Activated CD4-positive, CD25-positive, alpha-beta regulatory T cell treated with anti-CD3 and anti-CD28 coated beads, Interleukin-2, amount 50 U/mL, for 72 hours (primary cell): ENCODE results near the gene OTUB2.

ENCODE experiments used
- DNase-seq: peaks from one replicate; pipeline ENCODE4 v3.0.0; 2021

Gene OTUB2

GRCh38 chr14:94026173-94026888 lies at the start of gene OTUB2:
Gene OTUB2 (plus strand): TSS chr14:94026340. CDS start chr14:94026538, 198 bp downstream.
- peak; percentile 90 for DNase-seq

GRCh38 chr14:93976477-93977057 lies 49.6 kb upstream of the OTUB2 start, which contains the start of gene ASB2:
Gene ASB2 (minus strand): TSS chr14:93976570. CDS start chr14:93964539, 12,031 bp downstream.
- DNase-seq, result no peak

- no peak for DNase-seq
Measured at GRCh38 chr14:93977171-93977570, 49.0 kb upstream of the OTUB2 start.

- DNase-seq, result peak; percentile 62
Measured at GRCh38 chr14:93977790-93978581, 48.2 kb upstream of the OTUB2 start.

- DNase-seq, result no peak
Measured at GRCh38 chr14:93978735-93979134, 47.4 kb upstream of the OTUB2 start.

- no peak for DNase-seq
Measured at GRCh38 chr14:93980456-93981201, 45.5 kb upstream of the OTUB2 start.

- no peak for DNase-seq
Measured at GRCh38 chr14:93981316-93982229, 44.6 kb upstream of the OTUB2 start.

- no peak for DNase-seq
Measured at GRCh38 chr14:93982230-93983007, 43.7 kb upstream of the OTUB2 start.

GRCh38 chr14:93984070-93984469 lies 42.1 kb upstream of the OTUB2 start:
- DNase-seq, result no peak

GRCh38 chr14:93984987-93985410 lies 41.1 kb upstream of the OTUB2 start:
- DNase-seq, result no peak

- no peak for DNase-seq
Measured at GRCh38 chr14:93986955-93987354, 39.2 kb upstream of the OTUB2 start.

GRCh38 chr14:93987376-93987775 lies 38.8 kb upstream of the OTUB2 start:
- DNase-seq, result no peak

- no peak for DNase-seq
Measured at GRCh38 chr14:93987815-93988476, 38.2 kb upstream of the OTUB2 start.

- no peak for DNase-seq
Measured at GRCh38 chr14:93989939-93990338, 36.2 kb upstream of the OTUB2 start.

GRCh38 chr14:93991212-93991611 lies 34.9 kb upstream of the OTUB2 start:
- no peak for DNase-seq

GRCh38 chr14:93991649-93992048 lies 34.5 kb upstream of the OTUB2 start:
- DNase-seq, result no peak

- DNase-seq, result no peak
Measured at GRCh38 chr14:93993382-93993781, 32.8 kb upstream of the OTUB2 start.

- peak; percentile 56 for DNase-seq
Measured at GRCh38 chr14:93994919-93995682, 31.0 kb upstream of the OTUB2 start.

- DNase-seq, result no peak
Measured at GRCh38 chr14:93996130-93996695, 29.9 kb upstream of the OTUB2 start.
